Thyroid gland (tissue), 4 donors: ENCODE measurements around the gene CENPE.
A peak's percentile ranks its signal among the peaks of the same experiment; 100 is the strongest.

Source experiments
- POLR2A ChIP-seq, 2 donors: fragments of 450-650 bp; IDR thresholded peaks; one replicate each; pipeline ENCODE4 v1.6.1; 2017; ENCODE audit warnings: antibody characterized with exemption in 2 of 2, mild to moderate bottlenecking in 2 of 2, moderate library complexity in 1 of 2
- TF ChIP-seq, protein P1 (sequence below), 6 experiments: fragments of 200-600 bp in 3 of 6; fragments of 450-650 bp in 3 of 6; sonication (generic) in 3 of 6; IDR thresholded peaks; one replicate each; pipeline ENCODE4 v1.5.1; 2016 to 2019; ENCODE audit warnings: antibody characterized with exemption in 6 of 6, mild to moderate bottlenecking in 2 of 6, inconsistent platforms in 1 of 6, moderate library complexity in 1 of 6

DNA sequence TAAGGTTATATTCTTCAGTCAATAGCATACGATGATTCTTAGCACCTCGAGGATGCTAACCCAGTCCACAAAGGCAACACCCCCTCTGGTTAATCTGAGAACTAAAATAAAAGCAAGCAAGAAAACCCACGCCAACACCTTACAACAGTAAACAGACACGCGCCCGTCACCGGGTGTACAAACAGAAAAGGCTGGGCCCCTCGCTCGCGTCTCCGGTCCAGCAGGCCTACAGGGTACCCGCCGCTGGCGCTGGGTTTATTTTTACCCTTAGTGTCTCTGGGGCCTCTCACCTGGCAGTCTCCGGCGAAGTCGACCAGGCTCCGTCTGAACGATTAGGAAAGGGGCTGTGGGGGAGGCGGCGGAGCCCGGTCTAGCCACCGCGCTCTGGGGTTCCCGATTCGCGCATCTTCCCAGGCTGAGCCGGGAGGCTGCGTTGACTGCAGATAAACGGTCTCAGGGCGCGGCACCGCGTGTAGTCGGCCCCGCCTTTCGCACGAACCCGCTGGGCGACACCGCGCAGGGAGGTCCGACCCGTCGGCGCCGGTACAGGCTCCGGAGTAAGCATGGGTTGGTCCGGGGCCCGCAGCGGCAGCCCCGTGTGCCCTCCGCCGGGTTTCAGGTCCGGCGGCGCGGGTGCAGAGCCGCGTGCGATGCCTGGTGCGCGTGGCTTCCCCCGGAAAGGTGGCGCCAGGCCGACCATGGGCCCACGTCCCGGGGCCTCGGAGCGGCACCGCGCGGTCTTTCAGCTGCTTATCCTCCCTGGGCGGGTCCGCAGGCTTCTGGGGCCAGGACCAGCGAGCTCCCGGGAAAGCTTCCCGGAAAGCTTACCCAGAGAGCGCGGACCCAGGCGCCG, 122.0 kb downstream of the CENPE start:
- TF ChIP-seq, protein P1, sequence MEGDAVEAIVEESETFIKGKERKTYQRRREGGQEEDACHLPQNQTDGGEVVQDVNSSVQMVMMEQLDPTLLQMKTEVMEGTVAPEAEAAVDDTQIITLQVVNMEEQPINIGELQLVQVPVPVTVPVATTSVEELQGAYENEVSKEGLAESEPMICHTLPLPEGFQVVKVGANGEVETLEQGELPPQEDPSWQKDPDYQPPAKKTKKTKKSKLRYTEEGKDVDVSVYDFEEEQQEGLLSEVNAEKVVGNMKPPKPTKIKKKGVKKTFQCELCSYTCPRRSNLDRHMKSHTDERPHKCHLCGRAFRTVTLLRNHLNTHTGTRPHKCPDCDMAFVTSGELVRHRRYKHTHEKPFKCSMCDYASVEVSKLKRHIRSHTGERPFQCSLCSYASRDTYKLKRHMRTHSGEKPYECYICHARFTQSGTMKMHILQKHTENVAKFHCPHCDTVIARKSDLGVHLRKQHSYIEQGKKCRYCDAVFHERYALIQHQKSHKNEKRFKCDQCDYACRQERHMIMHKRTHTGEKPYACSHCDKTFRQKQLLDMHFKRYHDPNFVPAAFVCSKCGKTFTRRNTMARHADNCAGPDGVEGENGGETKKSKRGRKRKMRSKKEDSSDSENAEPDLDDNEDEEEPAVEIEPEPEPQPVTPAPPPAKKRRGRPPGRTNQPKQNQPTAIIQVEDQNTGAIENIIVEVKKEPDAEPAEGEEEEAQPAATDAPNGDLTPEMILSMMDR (IDR thresholded peaks at IDR 0.05), result no peak
- TF ChIP-seq POLR2A (IDR thresholded peaks at IDR 0.05), result peak in 1 of 2 donors; percentile 4
